ENCODE results near the gene NPAS2.

- no peak for TF ChIP-seq EZH2phosphoT487 (IDR thresholded peaks at IDR 0.05; ENCODE audit: low read length)
- TF ChIP-seq EZH2 (optimal IDR thresholded peaks at IDR 0.05; ENCODE audit: low read depth, low read length) = no peak
- TF ChIP-seq CTCF (IDR thresholded peaks at IDR 0.05; ENCODE audit: low read length) = no peak
These were observed 76.2 kb downstream of the NPAS2 start for GRCh38 chr2:100895934-100896685.

Measured in MM.1S (cell line).